Stimulated activated CD8-positive, alpha-beta memory T cell treated with anti-CD3 and anti-CD28 coated beads, Interleukin-2, amount 100 ng/mL, for 1 hour (primary cell): Measurements from ENCODE around the gene GUCA2B.

Experiments
- DNase-seq, 2 donors: peaks; one replicate each; pipeline ENCODE4 v3.0.0-alpha.2; 2020; ENCODE audit warnings: low read depth in 2 of 2

The GUCA2B gene

DNA sequence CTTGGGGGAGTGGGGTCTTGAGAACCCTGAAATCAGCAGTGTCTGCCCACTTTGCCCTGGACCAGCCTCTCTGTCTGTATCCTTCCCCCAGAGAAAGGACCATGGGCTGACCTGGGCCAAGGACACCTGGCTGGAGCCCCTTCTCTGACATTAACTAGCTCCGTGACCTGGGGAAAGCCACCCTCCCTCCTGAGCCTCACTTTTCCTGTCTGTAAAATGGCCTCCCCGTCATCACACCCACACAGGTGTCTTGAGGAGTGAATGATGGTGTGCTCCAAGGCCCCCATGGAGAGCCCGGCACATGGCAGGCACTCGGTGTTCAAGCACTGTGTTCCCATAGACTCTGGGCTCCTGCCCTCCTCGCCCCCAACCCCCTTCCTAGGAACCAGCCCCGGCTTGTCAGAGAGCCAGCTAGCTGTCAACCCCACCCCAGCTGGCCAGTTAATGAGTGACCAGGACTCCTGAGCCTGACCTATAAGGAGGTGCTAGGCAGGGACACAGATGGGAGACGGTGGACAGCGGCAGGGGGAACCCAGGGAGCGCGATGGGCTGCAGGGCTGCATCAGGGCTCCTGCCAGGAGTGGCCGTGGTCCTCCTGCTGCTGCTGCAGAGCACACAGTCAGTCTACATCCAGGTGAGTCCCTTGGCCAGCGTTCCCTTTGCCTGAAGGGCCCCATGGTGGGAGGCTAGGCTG is at the start of gene GUCA2B:
Gene GUCA2B, plus strand, starts transcription at position 504 of the 694 bp plus-strand sequence. Its CDS starts 41 bp downstream, at position 545.
- DNase-seq: no peak

DNA sequence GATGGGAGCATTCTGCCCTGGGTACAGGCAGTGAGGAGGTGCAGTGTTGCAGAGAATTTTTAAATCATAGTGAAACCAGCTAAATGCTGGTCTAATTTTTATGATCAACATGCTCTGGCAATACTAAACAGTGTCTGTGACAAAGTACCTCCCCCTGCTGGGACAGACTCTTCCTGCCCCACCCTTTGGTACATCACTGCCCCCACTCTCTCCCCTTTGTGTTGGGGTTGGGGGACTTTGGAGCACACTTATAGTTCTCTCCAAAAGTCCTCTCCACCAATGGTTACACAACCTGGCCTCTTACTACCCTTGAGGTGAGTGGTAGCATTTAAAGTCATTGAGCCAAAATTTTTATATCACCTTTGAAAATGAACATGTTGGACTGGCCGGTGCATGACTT is 48.2 kb upstream of the GUCA2B start:
- DNase-seq: no peak

- DNase-seq: no peak
These were observed 44.9 kb upstream of the GUCA2B start for GRCh38 chr1:42108309-42108708.

GRCh38 chr1:42109600-42109999 is 43.6 kb upstream of the GUCA2B start:
- DNase-seq: no peak

GRCh38 chr1:42114229-42114628 is 39.0 kb upstream of the GUCA2B start:
- DNase-seq: no peak

DNA sequence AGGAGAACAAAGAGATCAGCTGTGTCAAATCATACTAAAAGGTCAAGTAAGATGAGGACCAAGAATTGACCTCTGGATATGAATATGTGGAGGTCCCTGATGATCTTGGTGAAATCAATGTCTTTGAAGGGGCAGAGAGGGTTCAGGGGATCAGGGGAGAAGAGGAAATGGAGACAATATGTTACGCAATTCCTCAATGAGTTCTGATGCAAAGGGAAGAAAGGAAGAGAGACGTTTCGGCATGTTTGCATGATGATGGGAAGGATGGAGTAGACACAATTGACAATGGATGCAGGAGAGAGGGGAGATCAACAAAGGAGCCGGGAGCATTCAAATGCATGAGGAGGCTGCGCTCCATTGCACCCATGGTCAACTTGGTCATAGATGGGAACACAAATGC is 36.0 kb upstream of the GUCA2B start:
- DNase-seq: no peak

GRCh38 chr1:42118125-42118524 is 35.1 kb upstream of the GUCA2B start:
- no peak for DNase-seq

- no peak for DNase-seq
These were observed 30.8 kb upstream of the GUCA2B start for GRCh38 chr1:42122408-42122807.

DNA sequence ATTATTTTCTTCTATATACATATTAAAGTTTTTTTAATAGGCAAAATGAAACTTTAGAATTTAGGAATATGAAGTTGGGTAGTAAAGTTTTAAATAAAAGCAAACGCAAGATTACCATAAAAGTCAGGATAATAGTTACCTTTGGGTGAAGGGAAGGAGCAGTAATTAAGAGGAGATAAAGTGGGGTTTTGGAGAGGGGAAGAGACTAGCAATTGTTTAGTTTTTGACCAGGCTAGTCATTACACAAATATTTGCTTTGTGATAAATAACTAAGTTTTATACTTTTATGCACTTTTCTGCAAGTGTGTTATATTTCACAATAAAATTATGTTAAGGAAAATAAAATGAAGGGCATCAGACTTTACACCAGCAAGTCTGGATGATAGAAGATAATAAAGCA is 27.7 kb upstream of the GUCA2B start:
- DNase-seq: no peak

DNA sequence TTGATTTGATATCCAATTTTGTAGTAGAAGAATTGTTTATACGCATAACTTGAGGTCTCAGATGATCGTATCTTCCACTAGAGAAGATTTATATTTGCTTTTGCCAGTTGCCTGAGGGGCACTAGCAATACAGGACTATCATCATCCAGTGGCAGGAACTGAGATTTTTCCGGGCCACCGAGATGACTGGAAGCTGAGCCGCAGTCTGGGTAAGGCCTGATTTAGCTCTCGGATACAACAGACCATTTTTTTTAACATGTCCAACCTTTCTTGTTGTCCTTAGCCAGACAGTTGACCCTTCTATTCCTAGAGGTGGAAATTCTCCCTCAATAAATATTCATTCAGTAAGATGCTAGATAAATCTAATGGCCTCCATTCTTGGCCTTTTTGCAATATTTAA is 25.4 kb upstream of the GUCA2B start:
- DNase-seq: no peak

DNA sequence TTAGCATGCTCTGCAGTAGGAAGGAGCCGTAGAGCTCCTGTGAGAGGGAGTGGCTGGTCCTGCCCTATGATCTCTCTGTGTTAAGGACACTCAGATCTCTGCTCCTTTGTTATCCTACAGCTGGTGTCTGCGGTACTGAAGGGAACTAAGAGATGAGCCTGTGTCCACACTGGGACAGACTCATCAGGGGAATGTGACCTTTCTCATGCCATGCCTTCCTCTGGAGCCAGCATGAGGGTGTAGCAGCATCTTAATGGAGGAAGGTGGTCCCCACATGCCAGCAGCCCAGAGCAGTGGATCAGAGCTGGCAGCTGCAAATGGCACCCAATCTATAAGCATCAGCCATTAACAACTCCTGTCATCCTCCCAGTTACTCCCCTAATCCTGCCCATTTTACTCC is 24.7 kb upstream of the GUCA2B start:
- no peak for DNase-seq

- DNase-seq: no peak
These were observed 24.2 kb upstream of the GUCA2B start for GRCh38 chr1:42128964-42129363.

DNA sequence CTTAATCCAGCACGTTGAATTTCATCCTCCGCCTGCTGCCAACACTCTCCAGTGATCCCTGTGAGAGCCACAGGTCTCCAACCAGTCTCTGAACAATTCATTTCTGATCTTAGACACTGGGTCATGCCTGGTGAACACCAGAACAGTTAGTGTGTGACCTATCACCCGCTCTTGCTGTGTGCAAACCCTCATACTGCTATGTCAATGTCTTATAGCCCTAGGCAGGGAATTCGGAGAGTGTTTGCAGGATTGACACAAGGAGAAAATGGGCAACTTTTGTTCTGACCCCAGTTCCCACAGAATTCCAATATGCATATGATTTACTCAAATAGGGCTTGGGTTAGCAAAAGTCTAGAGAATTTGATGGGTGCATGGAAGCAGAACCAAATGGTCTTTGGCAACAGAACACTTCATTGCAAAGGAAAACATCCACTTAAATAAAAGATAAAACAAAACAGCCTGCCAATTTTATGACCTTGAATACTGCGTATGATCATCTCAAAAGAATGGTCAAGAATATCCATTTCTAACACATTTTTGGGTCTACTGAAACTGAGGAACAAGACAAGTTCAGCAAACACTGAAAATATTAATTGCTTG is 23.0 kb upstream of the GUCA2B start:
- DNase-seq: no peak

- no peak for DNase-seq
These were observed 19.8 kb upstream of the GUCA2B start for GRCh38 chr1:42133390-42133789.

GRCh38 chr1:42133809-42134526 is 19.2 kb upstream of the GUCA2B start:
- no peak for DNase-seq

DNA sequence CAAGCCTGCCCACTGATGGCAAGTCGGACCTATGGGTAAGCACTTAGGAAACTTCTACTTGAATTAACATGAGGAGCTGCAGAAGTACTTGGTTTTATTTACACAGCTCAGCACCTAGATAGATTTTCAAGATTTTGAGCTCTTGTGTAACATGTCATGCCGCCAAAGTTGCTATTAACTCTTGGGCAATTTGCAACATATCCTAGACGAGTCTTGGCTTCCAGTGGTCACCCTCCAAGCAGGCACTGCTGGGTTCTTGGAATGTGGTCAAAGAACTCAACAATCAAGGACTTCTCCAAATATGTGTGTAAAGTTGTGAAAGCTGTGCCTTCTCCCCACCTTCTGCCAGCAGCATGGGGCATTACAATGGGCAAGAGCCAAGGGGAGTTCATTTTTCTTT is 17.8 kb upstream of the GUCA2B start:
- DNase-seq: no peak

- no peak for DNase-seq
These were observed 16.7 kb upstream of the GUCA2B start for GRCh38 chr1:42136466-42136865.

- DNase-seq: no peak
These were observed 15.4 kb upstream of the GUCA2B start for GRCh38 chr1:42137766-42138165.

DNA sequence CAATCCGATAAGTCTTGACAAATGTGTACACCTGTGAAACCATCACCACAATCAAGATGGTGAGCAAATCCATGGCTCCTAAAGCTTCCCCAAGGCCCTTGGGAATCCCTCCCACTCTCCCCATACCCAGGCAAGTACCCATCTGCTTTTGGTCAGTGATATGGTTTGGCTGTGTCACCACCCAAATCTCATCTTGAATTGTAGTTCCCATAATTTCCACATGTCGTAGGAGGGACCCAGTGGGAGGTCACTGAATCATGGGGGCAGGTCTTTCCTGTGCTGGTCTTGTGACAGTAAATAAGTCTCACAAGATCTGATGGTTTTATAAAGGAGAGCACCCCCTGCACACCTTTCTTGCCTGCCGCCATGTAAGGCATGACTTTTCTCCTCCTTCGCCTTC is 14.6 kb upstream of the GUCA2B start:
- no peak for DNase-seq

DNA sequence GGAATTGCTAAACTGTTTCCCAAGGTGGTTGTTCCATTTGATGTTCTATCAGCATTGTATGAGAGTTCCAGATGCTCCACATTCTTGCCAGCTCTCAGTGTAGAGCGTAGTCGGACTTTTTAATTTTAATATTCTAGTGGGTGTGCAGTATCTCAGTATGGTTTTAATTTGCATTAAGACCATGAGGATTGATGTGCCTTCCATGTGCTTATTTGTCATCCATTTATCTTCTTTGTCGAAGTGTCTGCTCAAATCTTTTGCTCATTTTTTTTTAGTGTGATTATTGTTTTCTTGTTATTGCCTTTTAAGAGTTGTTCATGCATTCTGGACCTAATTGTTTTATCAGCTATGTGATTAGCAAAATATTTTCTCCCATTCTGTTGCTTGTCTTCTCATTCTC is 13.8 kb upstream of the GUCA2B start:
- DNase-seq: no peak

GRCh38 chr1:42140191-42140590 is 13.0 kb upstream of the GUCA2B start:
- DNase-seq: no peak

- no peak for DNase-seq
These were observed 11.2 kb upstream of the GUCA2B start for GRCh38 chr1:42141978-42142377.
